ENCODE results near the gene ZFP91. TPM values are rescaled to one million over a fixed set of nuclear protein-coding genes. Genes with fewer than 3 reads are reported as not detected.
A peak's percentile ranks its signal among the peaks of the same experiment; 100 is the strongest.

The ZFP91 gene
- total and polyA plus RNA-seq, 2 of the 13 experiments (the other 11 are each of a cell fraction or from before 2014, with no cell fraction given): 13.5 to 38.6 TPM

GRCh38 chr11:58606930-58607714 lies 28.3 kb downstream of the ZFP91 start:
- WGBS (ENCODE audit: low lambda C conversion rate): 74% methylated on average over 4 of the region's 4 CpGs
- intact Hi-C loops (cut with micrococcal nuclease; ENCODE audit: unreplicated experiment) (no loop called here), in situ Hi-C loops (cut with HindIII; ENCODE audit: extremely low pct_ligation_motif_present, low pct_unique_long_range_greater_than_20kb) (no loop called here)
- Histone ChIP-seq H3K4me1 (ENCODE audit: insufficient read depth, low read length) (peaks cover 22% of the 10 kb centered on the region), H3K27ac (ENCODE audit: extremely low read length, insufficient read depth, low read length) (peak overlapping the region; percentile 45), H3K79me2 (ENCODE audit: insufficient read depth, low read length) (peaks cover 75% of the 10 kb centered on the region), H3K4me3 (replicated peaks in 1 of 3; ENCODE audit: insufficient read depth in 1 of 3, low read depth in 2 of 3, low read length in 3 of 3) (no peak overlapping the region), H3K36me3 (replicated peaks in 1 of 2; ENCODE audit: control insufficient read depth in 1 of 2, insufficient read depth in 2 of 2, low read length in 2 of 2) (peaks cover 3 to 34% of the 10 kb centered on the region in 2 experiments; a peak in 4 of 5 replicates), H3K9me3 (ENCODE audit: low read length) (no peaks in the 10 kb centered on the region), H2AFZ (ENCODE audit: low read length) (no peak overlapping the region), H3K4me2 (ENCODE audit: low read depth, low read length) (no peak overlapping the region), H4K20me1 (ENCODE audit: insufficient read depth, low read length) (peaks cover 2% of the 10 kb centered on the region; the same call in 1 of the 2 replicates), H3K27me3 (ENCODE audit: control insufficient read depth in 1 of 2, insufficient read depth in 2 of 2, low read length in 2 of 2) (no peaks in the 10 kb centered on the region), H3K9ac (ENCODE audit: insufficient read depth, low read depth, low read length) (no peak overlapping the region)
- peak; percentile 55 for ATAC-seq
- BruUV-seq (replicated peaks): no TSS peak
- ChIA-PET POLR2A (interaction anchor here (1.4 kb wide), 1 partner anchor 30 kb away, joined by 9 read pairs; no protein-coding TSS in a partner anchor), CTCF (ENCODE audit: low intra/inter-chr PET ratio, low total read pairs) (no interaction called here)
- DNase-seq (ENCODE audit: low spot score): peak; percentile 84
- FAIRE-seq: no peak
- TF ChIP-seq AHDC1 (CRISPR knock-in tag; IDR thresholded peaks at IDR 0.05; ENCODE audit: borderline replicate concordance): 0 out of 2 replicates have a peak, but pooled peaks have one; percentile 25
- peak; percentile 73; the same call in 1 of the 2 replicates for TF ChIP-seq HOMEZ (CRISPR knock-in tag; IDR thresholded peaks at IDR 0.05; ENCODE audit: low read depth)
- TF ChIP-seq ASH2L (IDR thresholded peaks at IDR 0.05; ENCODE audit: insufficient read length, low read depth, low read length): peak; percentile 15
- TF ChIP-seq HIVEP1 (CRISPR knock-in tag; IDR thresholded peaks at IDR 0.05): no peak
- peak; percentile 81 for TF ChIP-seq ZNF644 (CRISPR knock-in tag; IDR thresholded peaks at IDR 0.05; ENCODE audit: low read depth)
- no peak for TF ChIP-seq MATR3 (CRISPR knock-in tag; IDR thresholded peaks at IDR 0.05)
- TF ChIP-seq ZNF547 (CRISPR knock-in tag; IDR thresholded peaks at IDR 0.05): no peak
- peak; percentile 41; the same call in 1 of the 2 replicates for TF ChIP-seq ZNF362 (CRISPR knock-in tag; IDR thresholded peaks at IDR 0.05; ENCODE audit: borderline replicate concordance)
- no peak for TF ChIP-seq ZNF7 (CRISPR knock-in tag; IDR thresholded peaks at IDR 0.05)
- no peak for TF ChIP-seq SOX13 (IDR thresholded peaks at IDR 0.05)
- TF ChIP-seq SOX13 (CRISPR knock-in tag; conservative IDR thresholded peaks at IDR 0.05 in 1 of 2, IDR thresholded peaks at IDR 0.05 in 1 of 2): peak in 1 of 2 experiments; percentile 79; a peak in 2 of 4 replicates
- TF ChIP-seq SMC3 (IDR thresholded peaks at IDR 0.05; ENCODE audit: low read length): no peak
- TF ChIP-seq HNF4G (IDR thresholded peaks at IDR 0.05; ENCODE audit: borderline replicate concordance, low read depth, low read length): peak; percentile 39; the same call in 1 of the 2 replicates
- TF ChIP-seq HNF4G (CRISPR knock-in tag; IDR thresholded peaks at IDR 0.05; ENCODE audit: borderline replicate concordance, low read depth): no peak
- peak; percentile 68; the same call in 1 of the 2 replicates for TF ChIP-seq SOX5 (CRISPR knock-in tag; IDR thresholded peaks at IDR 0.05; ENCODE audit: borderline replicate concordance)
